Omental fat pad (tissue), 4 donors: ENCODE results near the gene CACNA1S. TPM values are rescaled to one million over a fixed set of nuclear protein-coding genes. Genes with fewer than 3 reads are reported as not detected.
A peak's percentile ranks its signal among the peaks of the same experiment; 100 is the strongest.

Experiments used
- ATAC-seq: fragments of 150-250 bp; one replicate; pipeline ENCODE4 v1.9.1; 2016; ENCODE audit warnings: mild to moderate bottlenecking, moderate library complexity; ENCODE audit not compliant: low FRiP score
- DNase-seq: peaks from one replicate; pipeline ENCODE4 v3.0.0-alpha.2; 2019; ENCODE audit warnings: low spot score
- CTCF ChIP-seq, 3 donors: fragments of 450-650 bp; IDR thresholded peaks; one replicate each; pipeline ENCODE4 v1.5.1; 2016 to 2017; ENCODE audit warnings: antibody characterized with exemption in 3 of 3, mild to moderate bottlenecking in 3 of 3, moderate library complexity in 2 of 3
- total RNA-seq, 4 donors: library from RNA; depleted of rRNA; stranded (reverse); fragments of >200 nt; gene quantifications; one replicate each; pipeline ENCODE4 v1.1.0, GENCODE V29; 2016

Gene CACNA1S
- total RNA-seq, 4 donors from 2014 or later = not detected

GRCh38 chr1:201089596-201089995 is 22.6 kb downstream of the CACNA1S start:
- ATAC-seq (no peak), DNase-seq (no peak)
- TF ChIP-seq CTCF (IDR thresholded peaks at IDR 0.05) = no peak

GRCh38 chr1:201088901-201089525 is 23.2 kb downstream of the CACNA1S start:
- DNase-seq = no peak
- TF ChIP-seq CTCF (IDR thresholded peaks at IDR 0.05) = no peak
- no peak for ATAC-seq

- no peak for TF ChIP-seq CTCF (IDR thresholded peaks at IDR 0.05)
- DNase-seq (no peak), ATAC-seq (no peak)
These were observed 23.8 kb downstream of the CACNA1S start for GRCh38 chr1:201088395-201088794.

- ATAC-seq = peak; percentile 57
- TF ChIP-seq CTCF (IDR thresholded peaks at IDR 0.05) = peak in 1 of 3 donors; percentile 6
- no peak for DNase-seq
These were observed 26.1 kb downstream of the CACNA1S start for GRCh38 chr1:201085902-201086735.

GRCh38 chr1:201084295-201084694 is 27.9 kb downstream of the CACNA1S start:
- TF ChIP-seq CTCF (IDR thresholded peaks at IDR 0.05) = no peak
- no peak for ATAC-seq

GRCh38 chr1:201083741-201084140 is 28.5 kb downstream of the CACNA1S start:
- TF ChIP-seq CTCF (IDR thresholded peaks at IDR 0.05) = no peak
- no peak for ATAC-seq
- no peak for DNase-seq

More at GRCh38 chr1:201084295-201084694, 27.9 kb downstream of the CACNA1S start:
- DNase-seq = no peak
